ENCODE data around the gene FITM2.
"Not testable (repeated sequence)": the region's sequence is repeated elsewhere in the genome, so short reads cannot be mapped to it uniquely, and the experiment has no call there.

Gene FITM2

GRCh38 chr20:44328428-44328827 lies 17.4 kb upstream of the FITM2 start:
- no peak for DNase-seq

DNA sequence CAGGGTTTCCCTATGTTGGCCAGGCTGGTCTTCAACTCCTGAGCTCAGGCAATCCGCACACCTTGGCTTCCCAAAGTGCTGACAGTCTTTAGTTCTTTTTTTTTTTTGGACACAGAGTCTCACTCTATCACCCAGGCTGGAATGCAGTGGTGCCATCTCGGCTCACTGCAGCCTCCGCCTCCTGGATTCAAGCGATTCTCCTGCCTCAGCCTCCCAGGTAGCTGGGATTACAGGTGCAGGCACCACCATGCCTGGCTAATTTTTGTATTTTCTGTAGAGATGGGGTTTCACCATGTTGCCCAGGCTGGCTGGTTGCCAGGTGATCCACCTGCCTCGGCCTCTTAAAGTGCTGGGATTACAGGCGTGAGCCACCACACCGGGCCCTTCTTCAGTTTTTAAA lies 16.7 kb upstream of the FITM2 start:
- not testable (repeated sequence) for DNase-seq

- DNase-seq: peak; percentile 9
Measured at GRCh38 chr20:44326391-44327159, 15.6 kb upstream of the FITM2 start.

DNA sequence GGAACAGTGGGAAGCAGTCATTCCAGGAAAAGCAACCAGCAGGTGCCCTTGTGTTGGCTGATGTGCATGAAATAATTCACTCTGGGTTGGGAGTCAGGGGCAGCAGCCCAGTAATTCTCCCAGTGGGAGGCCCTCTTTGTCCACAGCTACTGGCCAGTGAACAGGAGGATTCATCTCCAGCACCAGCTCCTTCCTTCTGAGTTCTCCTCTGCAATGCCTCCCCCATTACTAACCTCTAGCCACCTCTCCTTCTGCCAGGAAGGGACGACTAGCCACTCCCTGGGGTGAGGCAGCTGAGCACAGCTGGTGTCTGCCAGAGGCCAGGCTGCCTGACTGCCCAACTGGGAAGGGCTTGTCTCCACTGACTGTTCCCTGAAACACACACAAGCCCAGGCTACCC lies 13.3 kb upstream of the FITM2 start:
- DNase-seq: peak; percentile 5

- DNase-seq: peak; percentile 13
Measured at GRCh38 chr20:44319839-44320422, 8.9 kb upstream of the FITM2 start.

DNA sequence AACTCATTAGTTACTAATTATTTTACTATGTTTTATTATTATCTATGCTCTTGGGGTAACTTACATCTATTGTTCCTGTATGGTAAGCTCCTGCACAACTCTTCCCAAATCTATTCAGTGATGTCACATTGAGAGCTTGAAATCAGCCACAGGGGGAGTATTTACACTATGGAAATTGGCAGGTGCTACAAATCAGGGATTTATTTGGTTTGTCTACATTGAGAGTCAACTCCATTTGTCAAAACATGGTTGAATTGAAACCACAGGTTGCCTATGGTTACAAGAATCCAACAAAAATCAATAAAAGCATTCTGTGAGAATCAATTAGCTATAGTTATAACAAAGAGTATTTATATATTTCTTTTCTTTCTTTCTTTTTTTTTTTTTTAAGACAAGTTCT lies 3.9 kb upstream of the FITM2 start:
- no peak for DNase-seq

DNA sequence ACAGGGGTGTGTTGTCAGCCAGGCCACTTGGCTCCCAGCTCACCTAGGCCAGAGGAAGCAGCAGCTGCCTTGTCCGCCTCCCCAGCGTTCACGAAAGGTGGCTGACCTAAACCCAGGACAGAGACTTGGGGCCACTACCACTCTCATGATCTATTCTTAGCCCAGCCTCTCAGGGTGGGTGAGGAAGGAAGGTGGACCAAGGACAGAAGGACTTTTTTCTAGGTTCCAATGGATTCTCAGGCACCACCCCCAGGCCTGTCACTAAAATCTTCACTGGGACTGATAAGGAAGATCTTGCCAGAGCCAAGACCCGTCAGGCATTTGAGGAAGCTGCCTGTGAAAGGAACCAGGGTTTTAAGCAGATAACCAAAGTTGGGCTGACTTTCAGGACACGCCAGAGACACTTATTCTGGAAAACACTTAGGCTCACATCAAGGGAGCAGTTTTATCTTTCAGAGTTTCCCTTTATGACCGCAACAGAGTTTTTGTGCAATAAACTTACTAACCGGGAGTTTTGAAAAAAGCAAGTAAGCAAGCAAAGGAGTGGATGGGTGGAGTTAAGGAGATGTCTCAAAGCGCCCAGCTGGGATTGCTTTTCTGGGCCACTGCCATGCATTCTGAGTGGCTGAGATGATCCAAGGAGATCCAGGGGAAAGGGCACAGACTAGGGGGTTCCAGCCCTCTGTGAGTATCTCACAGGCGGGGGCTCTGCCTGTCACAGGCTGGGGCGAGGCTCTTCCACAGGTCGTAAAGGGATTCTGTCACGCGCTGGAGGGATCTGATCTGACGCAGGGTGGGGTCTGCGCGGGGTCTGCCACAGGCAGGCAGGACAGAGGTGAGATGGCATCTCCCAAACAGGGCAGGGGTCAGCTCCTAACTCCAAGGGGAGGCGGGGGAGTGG lies 989 bp downstream of the FITM2 start:
- DNase-seq: peak; percentile 75

DNA sequence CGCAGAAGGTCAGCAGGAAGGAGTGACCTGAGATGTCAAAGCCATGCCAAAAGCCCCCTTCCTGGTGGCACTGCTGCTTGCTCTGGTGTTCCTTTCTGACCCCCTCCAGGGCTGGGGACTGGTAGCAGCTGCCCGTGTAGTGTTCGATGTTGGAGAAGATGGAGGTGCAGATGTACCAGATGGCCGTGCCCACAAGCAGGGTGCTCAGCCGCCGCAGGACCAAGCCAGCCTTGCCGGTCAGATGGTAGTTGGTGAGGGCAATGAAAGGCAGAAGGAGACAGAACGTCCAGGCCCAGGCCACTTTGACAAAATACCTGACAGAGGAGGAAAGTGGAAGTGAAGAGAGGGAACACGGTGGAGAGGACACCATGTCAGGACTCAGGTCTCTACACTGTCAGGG lies 4.1 kb downstream of the FITM2 start:
- DNase-seq: no peak

- peak; percentile 10 for DNase-seq
Measured at GRCh38 chr20:44304383-44304782, 6.6 kb downstream of the FITM2 start.

GRCh38 chr20:44302736-44303135 lies 8.3 kb downstream of the FITM2 start:
- no peak for DNase-seq

GRCh38 chr20:44302026-44302669 lies 8.9 kb downstream of the FITM2 start:
- no peak for DNase-seq

- no peak for DNase-seq
Measured at GRCh38 chr20:44301285-44301684, 9.7 kb downstream of the FITM2 start.

DNA sequence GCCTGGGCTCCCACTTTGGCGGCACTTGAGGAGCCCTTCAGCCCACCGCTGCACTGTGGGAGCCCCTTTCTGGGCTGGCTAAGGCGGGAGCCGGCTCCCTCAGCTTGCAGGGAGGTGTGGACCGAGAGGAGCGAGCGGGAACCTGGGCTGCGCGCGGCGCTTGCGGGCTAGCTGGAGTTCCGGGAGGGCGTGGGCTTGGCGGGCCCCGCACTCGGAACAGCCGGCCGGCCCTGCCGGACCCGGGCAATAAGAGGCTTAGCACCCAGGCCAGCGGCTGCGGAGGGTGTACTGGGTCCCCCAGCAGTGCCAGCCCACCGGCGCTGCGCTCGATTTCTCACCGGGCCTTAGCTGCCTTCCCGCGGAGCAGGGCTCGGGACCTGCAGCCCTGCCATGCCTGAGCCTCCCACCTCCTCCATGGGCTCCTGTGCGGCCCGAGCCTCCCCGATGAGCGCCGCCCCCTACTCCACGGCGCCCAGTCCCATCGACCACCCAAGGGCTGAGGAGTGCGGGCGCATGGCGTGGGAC lies 11.9 kb downstream of the FITM2 start:
- DNase-seq: not testable (repeated sequence)

DNA sequence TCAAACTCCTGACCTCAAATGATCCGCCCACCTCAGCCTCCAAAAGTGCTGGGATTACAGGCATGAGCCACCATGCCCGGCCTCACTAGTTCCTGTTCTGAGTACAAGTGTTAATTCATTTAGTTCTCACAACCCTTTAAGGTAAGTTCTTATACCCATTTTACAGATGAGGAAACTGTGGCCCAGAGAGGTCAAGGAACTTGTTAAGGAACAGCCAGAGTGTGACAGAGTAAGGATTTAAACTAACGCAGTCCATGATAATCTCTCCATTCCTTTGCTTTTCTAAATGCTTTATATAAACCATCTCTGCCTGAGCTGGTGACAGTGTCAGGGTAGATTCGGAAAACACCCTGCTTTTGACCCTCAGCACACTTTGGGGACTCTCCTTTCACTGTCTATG lies 13.3 kb downstream of the FITM2 start:
- DNase-seq: no peak

- no peak for DNase-seq
Measured at GRCh38 chr20:44296011-44296410, 15.0 kb downstream of the FITM2 start.

GRCh38 chr20:44291754-44292153 lies 19.2 kb downstream of the FITM2 start:
- DNase-seq: no peak

DNA sequence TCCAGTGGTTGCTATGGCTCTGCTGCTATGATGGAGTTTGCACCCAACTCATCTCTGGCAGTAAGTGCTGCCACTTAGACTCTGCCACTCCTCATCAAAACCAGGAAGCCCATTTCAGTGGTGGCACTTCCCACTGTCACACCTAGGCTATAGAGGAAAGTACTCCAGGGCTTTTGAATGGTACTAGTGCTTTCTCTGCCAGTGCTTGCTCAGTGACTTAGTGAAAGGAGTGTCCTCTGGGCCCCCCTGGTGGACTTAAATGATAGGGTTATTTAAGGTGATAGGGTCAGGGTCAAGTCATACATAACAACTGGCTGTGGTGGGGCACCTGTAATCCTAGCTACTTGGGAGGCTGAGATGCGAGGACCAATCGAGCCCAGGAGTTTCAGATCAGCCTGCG lies 22.8 kb downstream of the FITM2 start:
- DNase-seq: peak; percentile 57

- DNase-seq: no peak
Measured at GRCh38 chr20:44287272-44288097, 23.5 kb downstream of the FITM2 start.

DNA sequence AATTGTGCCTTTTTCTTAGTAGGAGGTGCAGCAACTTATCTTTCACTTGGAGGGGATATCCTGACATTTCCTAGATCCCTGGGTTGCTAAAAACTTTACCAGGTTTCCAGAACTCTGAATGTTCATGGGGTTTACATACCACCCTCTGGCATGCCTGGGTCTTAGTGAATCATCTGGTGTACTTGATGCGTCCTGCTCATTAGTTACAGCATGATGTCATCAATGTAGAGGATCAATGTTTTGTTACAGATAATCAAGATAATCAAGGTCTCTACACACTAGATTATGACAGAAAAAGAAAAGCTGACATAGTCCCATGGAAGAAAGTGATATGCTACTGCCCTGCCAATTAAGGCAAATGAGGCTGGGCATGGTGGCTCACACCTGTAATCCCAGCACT lies 27.0 kb downstream of the FITM2 start:
- DNase-seq: no peak

DNA sequence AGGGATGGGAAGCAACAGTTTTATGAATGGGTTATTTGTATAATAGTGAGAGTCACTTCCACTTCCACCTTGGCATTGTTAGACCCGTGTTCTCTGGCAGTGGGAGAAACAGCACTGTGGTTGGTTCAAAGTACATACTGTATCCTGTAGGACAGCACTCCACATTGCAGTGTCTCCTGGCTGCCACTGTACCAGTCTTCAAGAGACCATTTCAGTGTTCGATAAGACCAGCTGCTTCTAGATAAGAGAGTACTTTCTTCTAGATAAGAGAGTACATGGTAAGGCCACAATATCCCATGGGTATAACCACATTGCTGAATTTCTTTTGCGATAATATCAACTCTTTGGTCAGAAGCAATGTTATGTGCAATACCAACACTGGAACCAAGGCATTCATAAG lies 28.8 kb downstream of the FITM2 start:
- DNase-seq: peak; percentile 76

GRCh38 chr20:44280387-44280786 lies 30.6 kb downstream of the FITM2 start:
- no peak for DNase-seq

GRCh38 chr20:44279228-44279627 lies 31.8 kb downstream of the FITM2 start:
- DNase-seq: no peak
